Adrenal gland (tissue), 12 donors: ENCODE results near the gene LY6G6D. TPM values are rescaled to one million over a fixed set of nuclear protein-coding genes. Genes with fewer than 3 reads are reported as not detected.

Experiments
- DNase-seq, 7 donors: peaks; one replicate each; pipeline ENCODE4 v3.0.0-alpha.2; 2019 to 2020
- H3K27ac ChIP-seq, 5 donors: fragments of 200-600 bp; sonication (generic) in 4 of 5; 1 replicate in 3 of 5; 2 replicates in 2 of 5; pipeline versions ENCODE4 v1.5.1 to v1.8.0; 2016 to 2020; ENCODE audit warnings: mild to moderate bottlenecking in 1 of 5
- H3K27me3 ChIP-seq: fragments of 200-600 bp; 2 replicates; pipeline ENCODE4 v1.8.0; 2021
- H3K36me3 ChIP-seq, 2 donors: fragments of 200-600 bp; replicated peaks in 1 of 2; 1 replicate in 1 of 2; 2 replicates in 1 of 2; pipeline versions ENCODE4 v1.5.1 to v1.8.0; 2018 to 2022
- H3K4me1 ChIP-seq, 2 donors: fragments of 200-600 bp; replicated peaks in 1 of 2; 1 replicate in 1 of 2; 2 replicates in 1 of 2; pipeline versions ENCODE4 v1.5.1 to v1.8.0; 2018 to 2021
- H3K4me3 ChIP-seq, 4 donors: fragments of 200-600 bp; sonication (generic) in 3 of 4; one replicate each; pipeline ENCODE4 v1.5.1; 2016 to 2018
- H3K9me3 ChIP-seq, 3 donors: fragments of 200-600 bp; sonication (generic) in 1 of 3; replicated peaks in 1 of 3; 1 replicate in 2 of 3; 2 replicates in 1 of 3; pipeline versions ENCODE4 v1.5.1 to v1.8.0; 2016 to 2021
- CTCF ChIP-seq, 6 experiments: fragments of 450-650 bp in 4 of 6; fragments of 200-600 bp in 2 of 6; sonication (generic) in 1 of 6; IDR thresholded peaks; 1 replicate in 5 of 6; 2 replicates in 1 of 6; pipeline versions ENCODE4 v1.5.1 to v1.8.0; 2016 to 2021; ENCODE audit warnings: antibody characterized with exemption in 6 of 6, mild to moderate bottlenecking in 2 of 6, moderate library complexity in 1 of 6
- POLR2A ChIP-seq, 2 donors: fragments of 450-650 bp; IDR thresholded peaks; one replicate each; pipeline ENCODE4 v1.6.1; 2017; ENCODE audit warnings: antibody characterized with exemption in 2 of 2, mild to moderate bottlenecking in 2 of 2, moderate library complexity in 1 of 2
- WGBS, 4 donors: extraction: QIAGEN DNeasy Blood & Tissue Kit in 2 of 4; methylation state at CpG; one replicate each; pipeline versions ENCODE4 v1.1.5 to v1.1.7; 2013 to 2017; 5-methylcytosine and 5-hydroxymethylcytosine counted together
- intact Hi-C, 2 donors: fragments of 100-400 bp; cut with DNase I; formaldehyde crosslinking; loops; one replicate each; pipeline versions ENCODE4 v1.14.1 to v1.15.0; 2022 to 2023
- polyA plus RNA-seq, 3 donors: library from polyadenylated mRNA; stranded (reverse); fragments of 200-250 nt in 2 of 3; fragments of 350-450 nt in 1 of 3; fragmentation: Illumina TruSeq in 1 of 3; extraction: RNeasy Lipid Tissue Mini Kit (QIAGEN cat#74804) in 1 of 3; gene quantifications; one replicate each; pipeline ENCODE4 v1.2.3, GENCODE V29; 2013 to 2014
- total RNA-seq, 9 donors: library from RNA; depleted of rRNA in 4 of 9; stranded (reverse); fragments of >200 nt in 4 of 9; fragments of 120-200 nt in 1 of 9; fragmentation: NEBNext Ultra II Directional in 1 of 9; extraction: Animal tissue kit (Norgen Biotek cat#: 25700) in 1 of 9; gene quantifications; one replicate each; pipeline versions ENCODE4 v1.1.0 to v1.2.4, GENCODE V29; 2013 to 2023
- donor health status: healthy with polysubstance abuse.
- donor health status: Bipolar disorder and iron deficiency.
- donor health status: DM: yes; HTN: yes; CAD: no.
- donor health status: DM: no; HTN: no; CAD: no.
- donor health status: DM: no; HTN: no; CAD: no.
- donor health status: DM: yes; HTN: yes; CAD: no.

The LY6G6D gene
- total and polyA plus RNA-seq, 12 donors = not detected

DNA sequence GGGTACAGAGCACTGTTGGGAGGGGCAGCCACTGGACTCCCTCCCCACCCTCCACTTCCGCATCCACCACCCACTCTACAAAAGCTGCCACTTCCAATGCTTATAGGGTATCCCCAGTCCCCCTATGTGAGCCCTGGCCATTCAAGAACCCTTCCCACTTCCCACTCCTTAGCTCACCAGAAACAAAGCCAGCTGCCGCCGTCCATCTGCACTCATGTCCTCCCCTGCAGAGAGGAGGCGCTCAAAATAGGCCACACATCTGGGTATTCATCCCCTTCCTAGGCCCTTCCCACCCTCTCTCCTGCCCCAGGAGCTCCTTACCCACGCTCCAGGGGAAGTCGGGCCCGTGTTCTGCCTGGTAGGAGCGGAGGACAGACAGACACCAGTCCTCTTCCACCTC is 27.8 kb upstream of the LY6G6D start:
- 88 to 95% (median 90%) methylated on average over 8 of the region's 8 CpGs for WGBS, 4 donors
- intact Hi-C loops = loop anchor here (5.0 to 10.0 kb wide), 2 partner anchors 147 to 150 kb away; no protein-coding TSS in a partner anchor
- peaks cover 0 to 67% of the 10 kb centered on the region in 2 donors for H3K36me3 ChIP-seq

GRCh38 chr6:31687860-31688693 is 27.1 kb upstream of the LY6G6D start:
- Histone ChIP-seq H3K36me3 (peaks cover 0 to 73% of the 10 kb centered on the region in 2 donors), H3K4me1 (no peaks in the 10 kb centered on the region), H3K27me3 (no peaks in the 10 kb centered on the region), H3K27ac (no peak overlapping the region), H3K4me3 (no peak overlapping the region), H3K9me3 (no peaks in the 10 kb centered on the region)
- no peak for DNase-seq
- TF ChIP-seq CTCF (IDR thresholded peaks at IDR 0.05) = no peak
- no peak for TF ChIP-seq POLR2A (IDR thresholded peaks at IDR 0.05)
- intact Hi-C loops = loop anchor here (5.0 to 10.0 kb wide), 2 partner anchors 147 to 149 kb away; no protein-coding TSS in a partner anchor
- WGBS, 4 donors = 83 to 86% (median 86%) methylated on average over 12 to 14 of the region's 14 CpGs

More for the DNA sequence above, 27.8 kb upstream of the LY6G6D start:
- Histone ChIP-seq H3K4me1 (no peaks in the 10 kb centered on the region), H3K27ac (no peak overlapping the region), H3K9me3 (no peaks in the 10 kb centered on the region), H3K27me3 (no peaks in the 10 kb centered on the region), H3K4me3 (no peak overlapping the region)
- no peak for DNase-seq
- TF ChIP-seq CTCF (IDR thresholded peaks at IDR 0.05) (no peak), POLR2A (IDR thresholded peaks at IDR 0.05) (no peak)

GRCh38 chr6:31689249-31690110 is 25.7 kb upstream of the LY6G6D start:
- DNase-seq = no peak

More at GRCh38 chr6:31689249-31690110, 25.7 kb upstream of the LY6G6D start:
- no peak for TF ChIP-seq POLR2A (IDR thresholded peaks at IDR 0.05)
- TF ChIP-seq CTCF (IDR thresholded peaks at IDR 0.05) = peak in 1 of 6 experiments; percentile 24
- Histone ChIP-seq H3K9me3 (no peaks in the 10 kb centered on the region), H3K27me3 (no peaks in the 10 kb centered on the region), H3K36me3 (peaks cover 0 to 87% of the 10 kb centered on the region in 2 donors), H3K4me1 (no peaks in the 10 kb centered on the region), H3K27ac (no peak overlapping the region), H3K4me3 (no peak overlapping the region)
- 80 to 89% (median 82%) methylated on average over 8 to 11 of the region's 11 CpGs for WGBS, 4 donors
- intact Hi-C loops = loop anchor here (5.0 to 10.0 kb wide), 2 partner anchors 145 to 148 kb away; no protein-coding TSS in a partner anchor
